ENCODE data around the gene ZBTB43. TPM values are rescaled to one million over a fixed set of nuclear protein-coding genes. Genes with fewer than 3 reads are reported as not detected.

ZBTB43 gene
- total and polyA plus RNA-seq, 10 of the 15 experiments (the other 5 are each of a cell fraction or from before 2014, with no cell fraction given), result 2.4 to 19.3 (median 8.7) TPM

DNA sequence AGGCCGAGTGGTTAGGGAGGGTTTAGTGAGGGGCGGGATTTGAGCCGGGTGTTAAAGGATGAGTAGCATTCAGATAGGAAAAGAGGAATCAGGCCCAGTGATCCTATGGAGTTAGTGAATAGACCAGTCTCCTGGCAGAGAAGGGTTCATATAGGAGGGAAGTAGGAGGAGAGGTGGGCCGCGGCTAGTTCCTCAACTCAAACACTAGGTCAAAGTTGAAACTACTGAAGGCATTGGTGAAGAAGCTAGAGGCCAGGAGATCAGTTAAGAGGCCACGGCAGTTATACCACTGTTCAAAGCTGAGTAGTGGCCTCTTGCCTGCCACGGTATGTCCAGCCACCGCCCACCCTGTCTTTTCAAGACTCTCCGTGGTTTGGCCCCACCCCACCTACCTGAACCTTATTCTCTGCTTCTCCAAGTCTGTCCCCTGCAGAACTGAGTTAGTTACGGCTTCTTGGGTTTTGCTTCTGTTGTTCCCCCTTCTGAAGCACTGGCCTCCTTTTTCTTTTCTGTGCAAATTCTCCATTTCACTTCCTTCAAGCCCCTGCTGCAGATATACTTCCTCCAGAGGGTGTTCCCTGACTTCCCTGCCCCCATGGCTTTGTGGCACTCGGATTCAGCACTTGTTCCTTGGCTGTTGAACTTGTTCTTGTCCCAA lies 57.4 kb downstream of the ZBTB43 start (continued):
- TF ChIP-seq TCF3 (IDR thresholded peaks at IDR 0.05; ENCODE audit: borderline replicate concordance, insufficient read depth, low read depth, low read length) (no peak), SMC3 (IDR thresholded peaks at IDR 0.05; ENCODE audit: borderline replicate concordance, low read length) (no peak), POLR2A (IDR thresholded peaks at IDR 0.05; ENCODE audit: low read depth, low read length) (0 out of 2 replicates have a peak, but pooled peaks have one; percentile 17), RUNX3 (IDR thresholded peaks at IDR 0.05; ENCODE audit: low read length) (0 out of 2 replicates have a peak, but pooled peaks have one; percentile 9), TCF12 (IDR thresholded peaks at IDR 0.05; ENCODE audit: low read depth, low read length) (no peak), SPI1 (IDR thresholded peaks at IDR 0.05; ENCODE audit: borderline replicate concordance, insufficient read depth, low read depth, low read length) (peak; percentile 3; the same call in 1 of the 2 replicates), ZNF274 (IDR thresholded peaks at IDR 0.05; ENCODE audit: insufficient read depth, insufficient read length) (no peak), RAD21 (IDR thresholded peaks at IDR 0.05; ENCODE audit: insufficient read depth, low read depth, low read length) (0 out of 2 replicates have a peak, but pooled peaks have one; percentile 1), HCFC1 (IDR thresholded peaks at IDR 0.05; ENCODE audit: low read length) (no peak), POLR2AphosphoS5 (IDR thresholded peaks at IDR 0.05; ENCODE audit: low read length) (no peak), RCOR1 (conservative IDR thresholded peaks at IDR 0.05; ENCODE audit: low read depth, low read length) (no peak), SIX5 (IDR thresholded peaks at IDR 0.05; ENCODE audit: low read depth, low read length, severe bottlenecking) (no peak), EZH2 (IDR thresholded peaks at IDR 0.05; ENCODE audit: borderline replicate concordance, control insufficient read depth, low read depth, low read length) (no peak), NBN (IDR thresholded peaks at IDR 0.05) (no peak), ZBTB11 (CRISPR knock-in tag; IDR thresholded peaks at IDR 0.05) (no peak)
- TF ChIP-seq, protein P1, sequence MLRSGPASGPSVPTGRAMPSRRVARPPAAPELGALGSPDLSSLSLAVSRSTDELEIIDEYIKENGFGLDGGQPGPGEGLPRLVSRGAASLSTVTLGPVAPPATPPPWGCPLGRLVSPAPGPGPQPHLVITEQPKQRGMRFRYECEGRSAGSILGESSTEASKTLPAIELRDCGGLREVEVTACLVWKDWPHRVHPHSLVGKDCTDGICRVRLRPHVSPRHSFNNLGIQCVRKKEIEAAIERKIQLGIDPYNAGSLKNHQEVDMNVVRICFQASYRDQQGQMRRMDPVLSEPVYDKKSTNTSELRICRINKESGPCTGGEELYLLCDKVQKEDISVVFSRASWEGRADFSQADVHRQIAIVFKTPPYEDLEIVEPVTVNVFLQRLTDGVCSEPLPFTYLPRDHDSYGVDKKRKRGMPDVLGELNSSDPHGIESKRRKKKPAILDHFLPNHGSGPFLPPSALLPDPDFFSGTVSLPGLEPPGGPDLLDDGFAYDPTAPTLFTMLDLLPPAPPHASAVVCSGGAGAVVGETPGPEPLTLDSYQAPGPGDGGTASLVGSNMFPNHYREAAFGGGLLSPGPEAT (IDR thresholded peaks at IDR 0.05; ENCODE audit: low read depth), result no peak
- TF ChIP-seq, protein P2, sequence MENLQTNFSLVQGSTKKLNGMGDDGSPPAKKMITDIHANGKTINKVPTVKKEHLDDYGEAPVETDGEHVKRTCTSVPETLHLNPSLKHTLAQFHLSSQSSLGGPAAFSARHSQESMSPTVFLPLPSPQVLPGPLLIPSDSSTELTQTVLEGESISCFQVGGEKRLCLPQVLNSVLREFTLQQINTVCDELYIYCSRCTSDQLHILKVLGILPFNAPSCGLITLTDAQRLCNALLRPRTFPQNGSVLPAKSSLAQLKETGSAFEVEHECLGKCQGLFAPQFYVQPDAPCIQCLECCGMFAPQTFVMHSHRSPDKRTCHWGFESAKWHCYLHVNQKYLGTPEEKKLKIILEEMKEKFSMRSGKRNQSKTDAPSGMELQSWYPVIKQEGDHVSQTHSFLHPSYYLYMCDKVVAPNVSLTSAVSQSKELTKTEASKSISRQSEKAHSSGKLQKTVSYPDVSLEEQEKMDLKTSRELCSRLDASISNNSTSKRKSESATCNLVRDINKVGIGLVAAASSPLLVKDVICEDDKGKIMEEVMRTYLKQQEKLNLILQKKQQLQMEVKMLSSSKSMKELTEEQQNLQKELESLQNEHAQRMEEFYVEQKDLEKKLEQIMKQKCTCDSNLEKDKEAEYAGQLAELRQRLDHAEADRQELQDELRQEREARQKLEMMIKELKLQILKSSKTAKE (IDR thresholded peaks at IDR 0.05; ENCODE audit: low read depth, poor library complexity, severe bottlenecking), result no peak
- TF ChIP-seq, protein P3, sequence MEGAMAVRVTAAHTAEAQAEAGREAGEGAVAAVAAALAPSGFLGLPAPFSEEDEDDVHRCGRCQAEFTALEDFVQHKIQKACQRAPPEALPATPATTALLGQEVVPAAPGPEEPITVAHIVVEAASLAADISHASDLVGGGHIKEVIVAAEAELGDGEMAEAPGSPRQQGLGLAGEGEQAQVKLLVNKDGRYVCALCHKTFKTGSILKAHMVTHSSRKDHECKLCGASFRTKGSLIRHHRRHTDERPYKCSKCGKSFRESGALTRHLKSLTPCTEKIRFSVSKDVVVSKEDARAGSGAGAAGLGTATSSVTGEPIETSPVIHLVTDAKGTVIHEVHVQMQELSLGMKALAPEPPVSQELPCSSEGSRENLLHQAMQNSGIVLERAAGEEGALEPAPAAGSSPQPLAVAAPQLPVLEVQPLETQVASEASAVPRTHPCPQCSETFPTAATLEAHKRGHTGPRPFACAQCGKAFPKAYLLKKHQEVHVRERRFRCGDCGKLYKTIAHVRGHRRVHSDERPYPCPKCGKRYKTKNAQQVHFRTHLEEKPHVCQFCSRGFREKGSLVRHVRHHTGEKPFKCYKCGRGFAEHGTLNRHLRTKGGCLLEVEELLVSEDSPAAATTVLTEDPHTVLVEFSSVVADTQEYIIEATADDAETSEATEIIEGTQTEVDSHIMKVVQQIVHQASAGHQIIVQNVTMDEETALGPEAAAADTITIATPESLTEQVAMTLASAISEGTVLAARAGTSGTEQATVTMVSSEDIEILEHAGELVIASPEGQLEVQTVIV (IDR thresholded peaks at IDR 0.05; ENCODE audit: borderline replicate concordance, partially characterized antibody), result no peak
- TF ChIP-seq, protein P4, sequence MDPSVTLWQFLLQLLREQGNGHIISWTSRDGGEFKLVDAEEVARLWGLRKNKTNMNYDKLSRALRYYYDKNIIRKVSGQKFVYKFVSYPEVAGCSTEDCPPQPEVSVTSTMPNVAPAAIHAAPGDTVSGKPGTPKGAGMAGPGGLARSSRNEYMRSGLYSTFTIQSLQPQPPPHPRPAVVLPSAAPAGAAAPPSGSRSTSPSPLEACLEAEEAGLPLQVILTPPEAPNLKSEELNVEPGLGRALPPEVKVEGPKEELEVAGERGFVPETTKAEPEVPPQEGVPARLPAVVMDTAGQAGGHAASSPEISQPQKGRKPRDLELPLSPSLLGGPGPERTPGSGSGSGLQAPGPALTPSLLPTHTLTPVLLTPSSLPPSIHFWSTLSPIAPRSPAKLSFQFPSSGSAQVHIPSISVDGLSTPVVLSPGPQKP (IDR thresholded peaks at IDR 0.05; ENCODE audit: low read depth, low read length), result no peak
